ENCODE data around the gene GNAO1.

GRCh38 chr16:56275801-56276200, 84.5 kb downstream of the GNAO1 start:
- TF ChIP-seq CTCF (conservative IDR thresholded peaks at IDR 0.05; ENCODE audit: low read depth, low read length): no peak
- TF ChIP-seq EZH2 (IDR thresholded peaks at IDR 0.05; ENCODE audit: borderline replicate concordance, low read depth, low read length, poor library complexity, severe bottlenecking): no peak
